Measurements from ENCODE around the gene MRPL34.

The MRPL34 gene

GRCh38 chr19:17309965-17310461 lies 4.3 kb downstream of the MRPL34 start:
- no peak for DNase-seq

DNA sequence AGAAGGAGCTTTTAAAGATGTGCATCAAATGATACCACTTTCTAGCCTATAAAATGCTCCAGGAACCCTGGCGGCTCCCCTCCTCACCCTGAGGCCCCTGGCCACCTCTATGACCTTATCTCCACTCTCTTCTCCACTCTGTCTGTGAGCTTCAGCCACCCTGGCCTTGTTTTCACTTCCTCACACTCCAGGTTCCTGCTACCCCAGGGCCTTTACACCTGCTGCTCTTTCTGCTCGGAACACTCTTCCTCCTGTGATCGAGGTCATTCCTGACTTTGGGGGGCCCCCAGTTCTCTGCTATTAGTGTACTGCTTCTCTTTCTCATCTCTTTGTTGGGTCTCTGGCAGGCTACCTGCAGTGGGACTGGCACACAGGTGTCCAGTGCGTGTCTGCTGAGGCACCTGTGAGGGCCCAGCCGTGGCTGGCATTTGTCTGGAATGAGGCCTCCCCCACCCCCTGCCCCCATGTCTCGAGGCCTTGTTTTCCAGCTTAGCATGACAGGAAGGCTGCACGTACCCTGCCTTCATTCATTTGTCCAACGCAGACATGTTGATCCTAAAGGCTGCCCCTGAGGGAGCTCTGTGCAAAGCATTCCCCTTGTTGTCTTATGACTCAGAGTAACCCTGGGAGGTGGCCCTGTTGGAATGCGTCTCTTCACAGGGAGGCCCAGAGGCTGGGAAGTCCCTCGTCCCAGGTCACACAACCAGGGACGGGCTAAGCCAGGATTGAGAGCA lies 6.0 kb downstream of the MRPL34 start:
- no peak for DNase-seq

GRCh38 chr19:17312189-17313113 lies 6.8 kb downstream of the MRPL34 start:
- no peak for DNase-seq

DNA sequence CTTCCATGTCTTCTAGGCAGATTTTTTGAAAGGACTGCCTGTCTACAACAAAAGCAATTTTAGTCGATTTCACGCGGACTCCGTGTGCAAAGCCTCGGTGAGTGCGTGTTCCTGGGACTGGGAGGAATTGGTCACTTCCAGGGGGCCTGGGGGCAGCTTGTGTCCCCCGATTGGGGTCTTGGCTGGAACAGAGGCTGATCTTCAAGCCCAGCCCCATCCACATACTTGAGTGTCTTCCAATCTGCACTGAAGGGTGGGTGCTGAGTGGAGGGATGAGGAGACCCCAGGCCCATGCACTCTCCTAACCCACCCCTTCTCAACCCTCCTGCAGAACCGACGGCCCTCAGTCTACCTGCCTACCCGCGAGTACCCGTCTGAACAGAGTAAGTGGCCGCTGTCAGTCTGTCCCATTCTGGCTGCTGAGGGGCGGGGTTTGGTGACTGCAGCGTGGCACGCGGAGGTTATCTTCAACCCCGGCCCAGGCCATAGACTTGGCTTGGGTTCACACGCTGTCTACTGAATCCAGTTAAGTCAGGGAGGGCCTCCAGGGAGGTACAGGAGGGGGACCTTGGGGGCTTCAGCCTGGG lies 8.4 kb downstream of the MRPL34 start:
- no peak for DNase-seq

GRCh38 chr19:17318966-17319365 lies 13.3 kb downstream of the MRPL34 start:
- DNase-seq: no peak

GRCh38 chr19:17319473-17320238 lies 14.0 kb downstream of the MRPL34 start:
- no peak for DNase-seq

DNA sequence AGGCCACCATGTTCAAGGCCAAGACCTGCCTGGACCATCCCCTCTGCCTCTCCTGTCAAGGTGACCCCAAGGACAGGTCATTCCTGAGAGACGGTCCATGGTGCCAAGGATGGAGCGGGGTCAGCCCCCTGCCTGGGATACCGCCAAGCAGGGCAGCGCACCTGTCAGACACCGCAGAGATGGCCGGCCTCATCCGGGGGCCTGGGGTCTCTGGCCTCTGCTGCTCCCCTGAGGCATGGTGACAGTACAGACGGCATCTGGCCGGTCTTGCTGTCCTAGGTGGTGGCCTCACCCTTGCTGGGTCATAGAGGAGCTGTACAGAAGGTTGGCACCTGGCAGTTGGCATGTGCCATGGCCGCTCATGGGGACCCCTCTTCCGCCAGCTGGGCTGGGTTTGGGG lies 14.8 kb downstream of the MRPL34 start:
- DNase-seq: no peak

DNA sequence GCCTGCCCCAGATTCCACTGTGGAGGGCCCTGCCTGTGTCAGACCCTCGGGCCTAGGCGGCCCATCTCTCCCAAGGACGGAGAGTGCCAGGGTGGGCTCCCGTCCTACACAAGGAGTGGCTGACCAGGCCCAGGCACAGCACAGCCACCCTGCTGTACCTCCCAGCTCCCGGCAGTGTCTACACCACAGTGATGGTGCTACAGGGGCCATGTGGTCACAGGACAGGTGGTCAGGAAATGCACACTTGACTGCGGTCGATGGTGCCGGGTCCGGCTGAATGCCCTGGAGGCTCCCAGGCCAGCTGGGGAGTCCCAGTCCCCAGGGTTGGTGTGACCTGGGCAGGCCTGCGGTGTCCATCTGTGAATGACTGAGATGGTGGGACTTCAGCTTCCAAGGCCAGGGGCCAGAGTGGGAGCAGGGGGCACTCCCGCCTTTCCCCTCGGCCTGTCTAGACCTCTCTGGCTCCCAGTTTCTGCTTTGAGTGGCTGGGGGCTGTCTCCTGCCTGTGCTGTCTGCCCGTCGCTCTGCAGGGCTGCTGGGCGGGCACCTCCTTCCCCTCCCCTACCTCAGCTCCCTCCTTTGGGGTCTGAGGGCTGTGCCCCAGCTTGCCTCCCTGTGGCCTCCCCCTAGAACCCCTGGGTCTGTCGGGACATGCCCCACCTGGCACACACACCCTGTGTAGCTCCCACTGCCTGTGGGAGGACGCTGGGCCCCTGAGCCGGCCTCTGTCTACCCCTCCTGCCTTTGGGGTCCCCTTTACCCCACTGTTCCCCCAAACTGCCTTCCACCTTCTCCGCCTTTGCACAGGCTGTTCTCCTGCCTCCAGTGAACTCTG lies 16.2 kb downstream of the MRPL34 start:
- no peak for DNase-seq

DNA sequence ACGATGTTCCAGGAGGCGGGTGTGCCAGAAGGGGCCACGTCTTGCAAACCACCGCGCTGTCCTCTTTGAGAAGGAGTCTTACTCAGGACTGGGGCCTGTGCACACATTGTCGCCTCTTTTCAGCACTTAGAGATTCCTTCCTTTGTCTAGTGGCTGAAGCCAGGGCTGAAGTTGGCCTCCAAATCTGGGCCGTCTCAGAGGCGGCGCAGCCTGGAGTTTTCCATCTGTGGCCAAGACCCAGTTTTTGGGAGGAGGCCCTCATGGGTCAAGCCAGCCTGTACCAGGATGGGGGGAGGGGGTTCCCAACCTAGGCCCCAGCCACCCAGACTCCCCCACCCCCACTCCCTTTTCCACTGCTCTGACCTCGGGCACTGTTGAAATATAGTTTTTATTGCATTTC lies 17.2 kb downstream of the MRPL34 start:
- DNase-seq: no peak

- DNase-seq: no peak
Measured at GRCh38 chr19:17323300-17323963, 17.8 kb downstream of the MRPL34 start.

DNA sequence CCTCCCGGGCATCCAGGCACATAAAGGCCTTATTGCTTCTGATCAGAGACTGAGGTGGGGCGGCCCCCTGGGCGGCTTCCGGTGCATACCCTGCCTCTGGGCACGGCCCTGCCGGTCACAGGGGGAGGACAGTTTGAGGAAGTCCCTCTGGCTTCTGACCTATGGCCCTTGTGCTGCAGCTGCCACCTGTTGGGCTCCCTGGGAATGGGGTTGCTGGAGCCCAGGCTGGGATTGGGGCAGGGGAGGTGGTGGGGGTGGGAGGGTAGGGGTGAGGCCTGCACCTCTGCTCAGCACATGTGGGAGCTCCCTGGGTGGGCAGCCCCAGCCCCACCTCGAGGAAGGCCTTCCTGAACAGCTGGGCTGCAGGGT lies 18.3 kb downstream of the MRPL34 start:
- no peak for DNase-seq

- no peak for DNase-seq
Measured at GRCh38 chr19:17324357-17325114, 18.9 kb downstream of the MRPL34 start.

GRCh38 chr19:17325133-17325532 lies 19.5 kb downstream of the MRPL34 start:
- DNase-seq: no peak

DNA sequence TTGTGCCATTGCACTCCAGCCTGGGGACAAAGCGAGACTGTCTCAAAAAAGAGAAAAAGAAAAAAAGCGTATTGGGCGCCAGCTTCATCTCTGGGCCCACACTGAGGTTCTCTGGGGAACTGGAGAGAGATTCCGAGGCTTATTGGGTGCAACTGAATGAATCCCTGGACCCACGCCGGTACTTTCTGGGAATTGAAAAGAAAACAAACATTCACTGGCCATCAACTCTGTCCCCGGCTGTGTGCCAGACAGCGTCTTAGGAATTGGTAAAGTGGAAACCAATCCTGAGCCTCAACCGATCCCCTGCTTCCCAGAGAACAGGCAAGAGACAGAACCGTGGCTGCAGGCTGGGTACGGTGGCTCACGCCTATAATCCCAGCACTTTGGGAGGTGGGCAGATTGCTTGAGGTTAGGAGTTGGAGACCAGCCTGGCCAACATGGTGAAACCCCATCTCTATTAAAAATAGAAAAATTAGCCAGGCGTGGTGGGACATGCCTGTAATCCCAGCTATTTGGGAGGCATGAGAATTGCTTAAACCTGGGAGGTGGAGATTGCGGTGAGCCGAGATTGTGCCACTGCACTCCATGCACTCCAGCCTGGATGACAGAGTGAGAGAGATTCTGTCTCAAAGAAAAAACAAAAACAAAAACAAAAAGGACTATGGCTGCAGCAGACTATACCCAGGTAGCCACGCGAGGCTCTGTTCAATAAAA lies 20.4 kb downstream of the MRPL34 start:
- no peak for DNase-seq

DNA sequence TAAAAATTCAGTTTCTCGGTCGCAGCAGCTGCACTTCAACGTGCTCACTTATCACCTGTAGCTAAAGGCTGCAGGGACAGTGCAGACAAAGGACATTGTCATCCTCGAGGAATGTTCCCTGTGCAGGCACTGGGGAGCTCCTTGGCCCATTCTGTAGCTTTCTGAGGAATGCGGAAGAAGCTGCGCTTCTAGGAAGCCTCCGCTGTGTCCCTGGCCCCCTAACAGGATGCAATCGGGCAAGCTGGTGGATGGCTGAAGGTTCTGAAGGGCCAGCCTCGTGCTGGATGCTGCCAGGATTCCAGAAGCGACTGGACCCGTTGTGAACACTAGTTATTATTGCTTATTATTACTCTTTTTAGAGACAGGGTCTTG lies 20.9 kb downstream of the MRPL34 start:
- no peak for DNase-seq

DNA sequence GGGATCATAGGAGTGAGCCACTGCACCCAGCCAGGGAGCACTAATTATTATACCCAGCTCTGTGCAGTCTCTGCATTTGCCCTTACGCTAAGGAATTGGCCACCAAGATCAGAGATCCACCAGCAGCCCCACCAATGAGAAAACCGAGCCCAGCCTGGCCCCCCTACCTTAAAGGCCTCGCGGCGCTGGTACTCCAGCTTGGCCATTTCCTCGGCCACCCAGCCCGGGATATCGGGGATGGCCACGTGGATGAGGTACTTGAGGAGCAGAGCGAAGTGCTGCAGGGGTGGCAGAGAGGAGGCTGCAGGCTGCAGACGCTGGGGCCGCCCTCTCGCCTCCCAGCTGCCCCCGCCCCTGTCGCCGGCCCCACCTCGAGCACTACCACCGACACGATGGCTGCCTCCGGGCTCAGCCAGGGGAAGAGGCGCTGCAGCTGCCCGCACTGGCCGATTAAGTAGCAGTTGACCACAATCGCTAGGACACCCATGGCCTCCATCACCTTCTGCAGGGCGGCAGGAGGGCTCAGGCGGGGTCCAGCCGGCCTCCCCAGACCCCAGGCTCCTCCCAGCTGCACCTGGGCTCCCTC lies 21.5 kb downstream of the MRPL34 start:
- DNase-seq: no peak

DNA sequence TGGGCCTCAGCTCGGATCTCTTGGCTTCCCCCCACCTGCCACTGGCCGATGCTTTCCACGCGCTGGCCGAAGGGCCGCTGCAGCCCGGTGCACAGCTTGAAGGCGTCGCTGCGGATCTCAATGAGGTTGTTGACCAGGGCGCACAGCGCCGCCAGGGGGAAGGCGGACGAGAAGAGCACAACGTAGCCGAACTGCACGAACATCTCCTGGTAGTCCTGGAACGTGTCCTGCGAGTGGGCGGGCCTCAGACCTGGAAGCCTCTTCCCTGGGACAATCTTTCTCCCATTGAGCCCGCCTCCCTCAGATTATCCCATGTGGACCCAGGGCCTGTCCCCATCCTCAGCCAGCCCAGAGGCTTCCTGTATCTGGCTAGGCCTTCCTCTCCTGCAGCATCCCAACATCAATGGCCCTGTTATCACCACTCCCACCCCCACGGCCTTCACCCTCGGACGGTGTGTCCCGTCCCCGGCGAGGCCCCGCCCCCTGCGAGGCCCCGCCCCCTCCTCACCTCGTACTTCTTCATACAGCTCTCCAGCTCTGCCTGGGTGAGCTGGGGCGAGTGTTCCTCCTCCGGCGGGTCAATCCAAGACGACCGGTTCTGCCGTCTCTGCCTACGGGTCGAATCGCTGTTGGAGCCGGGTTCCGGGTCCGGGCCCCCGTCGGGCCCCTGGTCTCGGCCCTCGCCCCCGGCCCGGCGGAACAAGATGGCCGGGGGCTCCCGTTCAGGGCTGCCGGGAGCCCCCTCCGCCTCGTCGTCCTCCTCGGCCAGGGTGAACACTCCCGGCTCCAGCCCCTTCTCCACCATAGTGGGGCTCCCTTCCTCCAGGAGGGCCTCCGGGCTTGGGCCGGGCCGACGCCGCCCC lies 22.2 kb downstream of the MRPL34 start:
- peak; percentile 54 to 59 for DNase-seq
